ENCODE measurements around the gene ARL3. TPM values are rescaled to one million over a fixed set of nuclear protein-coding genes. Genes with fewer than 3 reads are reported as not detected.

The ARL3 gene
- total RNA-seq, 6 experiments from 2014 or later = 13.2 to 18.4 (median 16.8) TPM

DNA sequence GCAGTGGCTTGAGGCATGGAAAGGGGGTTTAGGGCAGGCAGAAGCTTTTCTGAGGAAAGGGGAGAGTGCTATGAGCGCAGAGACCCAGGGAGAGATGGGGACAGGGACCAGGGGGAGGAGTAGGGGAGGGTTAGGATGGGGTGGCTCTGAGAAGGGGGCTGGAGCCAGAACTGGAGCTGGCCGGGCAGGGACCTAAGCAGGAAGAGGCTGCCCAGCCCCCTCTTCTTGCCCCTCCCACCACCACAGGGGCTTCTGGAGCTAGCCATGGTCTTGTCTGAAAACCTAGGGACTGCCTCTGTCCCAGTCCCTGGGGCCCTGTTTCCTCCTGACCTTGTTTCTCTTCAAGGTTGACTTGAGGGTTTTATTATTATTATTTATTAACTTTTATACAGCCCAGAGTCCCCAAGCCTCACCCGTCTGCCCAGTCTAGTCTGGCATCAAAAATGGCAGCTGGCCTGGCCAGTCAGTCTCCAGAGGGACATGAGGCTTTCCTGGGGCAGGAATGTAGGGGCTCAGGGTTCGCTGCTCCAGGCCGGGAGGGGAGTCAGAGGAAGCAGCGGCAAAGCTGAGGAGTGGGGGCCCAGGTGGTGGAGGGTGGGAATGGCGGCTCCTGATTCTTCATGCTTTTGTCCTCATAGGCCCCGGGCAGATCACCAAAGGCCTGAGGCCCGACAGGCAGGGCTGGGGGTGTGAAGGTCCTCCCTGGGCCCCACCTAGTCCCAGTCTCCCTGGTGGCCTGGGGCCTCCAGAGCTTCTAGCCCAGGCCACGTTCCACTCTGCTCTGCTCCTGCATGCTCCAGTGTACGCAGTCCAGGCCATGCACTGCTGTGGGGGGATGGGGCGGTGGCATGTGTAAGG, 64.2 kb downstream of the ARL3 start:
- peaks cover 59% of the 10 kb centered on the region for H3K4me1 Mint-ChIP-seq (ENCODE audit: low read depth)
- no peak for DNase-seq
- H3K9me3 Mint-ChIP-seq = no peaks in the 10 kb centered on the region
- peaks cover 5% of the 10 kb centered on the region for H3K27me3 Mint-ChIP-seq (ENCODE audit: insufficient read depth)
- TF ChIP-seq, protein P1, sequence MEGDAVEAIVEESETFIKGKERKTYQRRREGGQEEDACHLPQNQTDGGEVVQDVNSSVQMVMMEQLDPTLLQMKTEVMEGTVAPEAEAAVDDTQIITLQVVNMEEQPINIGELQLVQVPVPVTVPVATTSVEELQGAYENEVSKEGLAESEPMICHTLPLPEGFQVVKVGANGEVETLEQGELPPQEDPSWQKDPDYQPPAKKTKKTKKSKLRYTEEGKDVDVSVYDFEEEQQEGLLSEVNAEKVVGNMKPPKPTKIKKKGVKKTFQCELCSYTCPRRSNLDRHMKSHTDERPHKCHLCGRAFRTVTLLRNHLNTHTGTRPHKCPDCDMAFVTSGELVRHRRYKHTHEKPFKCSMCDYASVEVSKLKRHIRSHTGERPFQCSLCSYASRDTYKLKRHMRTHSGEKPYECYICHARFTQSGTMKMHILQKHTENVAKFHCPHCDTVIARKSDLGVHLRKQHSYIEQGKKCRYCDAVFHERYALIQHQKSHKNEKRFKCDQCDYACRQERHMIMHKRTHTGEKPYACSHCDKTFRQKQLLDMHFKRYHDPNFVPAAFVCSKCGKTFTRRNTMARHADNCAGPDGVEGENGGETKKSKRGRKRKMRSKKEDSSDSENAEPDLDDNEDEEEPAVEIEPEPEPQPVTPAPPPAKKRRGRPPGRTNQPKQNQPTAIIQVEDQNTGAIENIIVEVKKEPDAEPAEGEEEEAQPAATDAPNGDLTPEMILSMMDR (IDR thresholded peaks at IDR 0.05) = no peak
- H3K4me3 Mint-ChIP-seq = peak overlapping the region; percentile 20; the same call in 1 of the 2 replicates
- no peak overlapping the region for H3K27ac Mint-ChIP-seq
- H3K36me3 Mint-ChIP-seq (ENCODE audit: low read depth) = peaks cover 35% of the 10 kb centered on the region

DNA sequence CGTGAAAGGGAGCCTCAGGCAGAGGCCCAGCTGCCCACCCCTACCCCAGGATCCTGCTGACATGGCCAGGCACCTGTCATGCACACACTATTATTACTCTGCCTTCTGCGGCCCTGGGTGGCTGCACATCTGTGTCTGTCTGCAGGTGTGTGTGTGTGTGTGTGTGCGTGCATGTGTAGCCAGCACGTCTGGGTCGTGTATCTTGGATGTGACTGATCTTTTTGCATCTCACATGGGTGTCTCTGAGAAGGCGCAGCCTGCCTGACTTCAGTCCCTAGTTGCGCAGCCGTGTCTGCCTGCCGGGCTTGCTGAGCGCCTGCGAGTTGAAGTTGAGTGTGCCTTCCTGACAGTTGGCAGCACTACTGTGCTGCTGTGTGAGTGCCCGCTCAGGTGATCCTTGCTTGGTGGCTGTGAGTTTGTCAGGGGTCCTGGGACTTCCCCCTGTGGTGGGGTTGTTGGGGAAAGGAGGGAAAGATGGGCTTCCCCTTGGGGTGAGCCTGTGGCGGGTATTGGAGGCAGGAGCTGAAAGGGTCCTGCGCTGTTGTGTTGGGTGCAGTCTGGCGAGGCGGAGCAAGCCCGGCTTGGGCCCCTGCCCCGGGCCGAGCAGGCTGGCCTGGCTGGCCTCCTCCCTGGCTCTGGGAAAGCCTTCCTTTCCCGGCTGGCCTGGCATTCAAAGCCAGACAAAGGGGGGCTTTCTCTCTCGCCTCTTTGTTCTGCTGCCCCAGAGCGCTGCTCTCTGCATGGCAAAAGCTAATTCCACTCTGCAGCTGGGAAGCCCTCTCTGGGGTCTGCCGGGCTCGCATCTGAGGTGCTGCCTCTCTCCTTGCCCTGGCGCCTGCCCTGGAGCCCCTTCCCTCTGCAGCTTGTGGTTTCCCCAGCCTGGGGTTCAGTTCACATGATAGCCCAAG, 65.1 kb downstream of the ARL3 start:
- Mint-ChIP-seq H3K9me3 (no peaks in the 10 kb centered on the region), H3K27ac (peak overlapping the region; percentile 55), H3K4me3 (peak overlapping the region; percentile 90), H3K36me3 (ENCODE audit: low read depth) (peaks cover 39% of the 10 kb centered on the region), H3K27me3 (ENCODE audit: insufficient read depth) (peaks cover 5% of the 10 kb centered on the region), H3K4me1 (ENCODE audit: low read depth) (peaks cover 59% of the 10 kb centered on the region)
- TF ChIP-seq, protein P1 (IDR thresholded peaks at IDR 0.05) = no peak
- DNase-seq = no peak

DNA sequence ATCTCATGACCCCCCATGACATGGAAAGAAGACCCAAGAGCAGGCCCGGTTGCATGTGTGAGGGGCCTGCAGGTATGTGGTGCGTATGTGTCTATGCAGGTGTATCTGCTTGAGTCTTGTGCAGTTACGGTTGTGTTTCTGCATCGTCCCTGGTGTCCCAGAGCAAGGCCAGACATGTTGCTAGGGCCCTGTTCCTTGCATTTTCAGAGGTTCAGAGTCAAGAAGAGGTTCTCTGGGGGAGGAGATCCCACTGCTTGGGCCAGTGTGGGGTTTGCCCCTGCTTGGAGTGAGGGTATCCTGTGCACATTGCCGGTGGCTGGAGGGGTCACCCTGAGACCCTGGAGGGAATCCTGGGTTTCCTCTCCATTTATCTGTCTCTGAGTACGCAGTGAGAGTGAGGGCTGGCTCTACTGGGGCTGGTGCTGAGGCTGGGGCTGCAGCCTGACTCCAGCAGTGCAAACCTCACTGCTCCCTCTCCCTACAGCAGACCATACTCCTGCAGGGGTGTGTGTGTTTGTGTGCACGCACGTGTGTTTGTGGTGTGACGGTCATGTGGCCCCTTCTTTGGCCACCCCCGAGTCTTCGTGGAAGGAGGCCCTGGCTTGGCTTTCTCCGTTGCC, 65.8 kb downstream of the ARL3 start:
- H3K9me3 Mint-ChIP-seq = no peaks in the 10 kb centered on the region
- no peak for DNase-seq
- peaks cover 5% of the 10 kb centered on the region for H3K27me3 Mint-ChIP-seq (ENCODE audit: insufficient read depth)
- TF ChIP-seq, protein P1 (IDR thresholded peaks at IDR 0.05) = no peak
- H3K36me3 Mint-ChIP-seq (ENCODE audit: low read depth) = peaks cover 32% of the 10 kb centered on the region
- peaks cover 55% of the 10 kb centered on the region for H3K4me1 Mint-ChIP-seq (ENCODE audit: low read depth)
- peak overlapping the region; percentile 90 for H3K4me3 Mint-ChIP-seq
- 0 out of 2 replicates have a peak overlapping the region, but pooled peaks have one; percentile 97 for H3K27ac Mint-ChIP-seq

DNA sequence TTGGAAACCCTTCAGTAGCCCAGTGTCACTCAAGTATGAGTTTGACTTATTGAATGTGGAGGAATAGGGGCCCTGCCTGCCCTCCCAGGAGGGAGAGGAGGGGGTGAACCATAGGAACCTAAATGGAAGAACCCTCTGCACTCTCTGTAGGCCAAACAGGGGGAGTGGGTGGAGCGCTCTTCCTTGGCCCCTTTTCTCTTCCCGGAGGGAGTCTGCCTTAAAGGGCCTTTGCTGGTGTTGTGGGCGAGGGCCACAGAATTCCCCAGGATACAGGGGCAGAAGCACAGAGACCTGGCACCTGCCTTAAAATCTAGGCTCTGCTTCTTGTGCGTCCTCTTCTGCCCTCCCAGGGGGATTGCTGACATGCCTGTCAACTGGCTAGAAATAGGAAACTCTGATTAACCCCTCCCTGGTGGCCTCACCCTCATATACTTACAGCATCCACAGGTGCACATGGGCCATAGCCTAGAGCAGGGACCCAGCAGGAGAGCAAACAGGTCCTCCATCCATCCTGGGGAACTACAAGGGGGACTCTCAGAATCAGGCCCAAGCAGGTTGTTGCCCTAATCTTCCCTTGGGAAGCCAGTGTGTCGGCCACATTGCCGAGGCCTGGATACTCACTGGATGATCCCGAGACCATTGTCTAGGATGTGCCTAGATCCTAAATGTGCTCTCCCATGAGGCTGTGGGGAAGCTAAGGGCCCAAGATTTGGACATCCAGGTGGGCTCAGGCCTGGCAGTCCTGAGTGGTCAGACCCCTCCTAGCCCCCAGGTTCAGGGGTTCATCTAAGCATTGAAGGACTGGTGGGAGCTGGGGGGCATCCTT, 66.5 kb downstream of the ARL3 start:
- Mint-ChIP-seq H3K27ac (peak overlapping the region; percentile 97), H3K9me3 (no peaks in the 10 kb centered on the region), H3K36me3 (ENCODE audit: low read depth) (peaks cover 24% of the 10 kb centered on the region), H3K27me3 (ENCODE audit: insufficient read depth) (peaks cover 5% of the 10 kb centered on the region), H3K4me3 (peak overlapping the region; percentile 90), H3K4me1 (ENCODE audit: low read depth) (peaks cover 50% of the 10 kb centered on the region)
- DNase-seq = no peak
- TF ChIP-seq, protein P1 (IDR thresholded peaks at IDR 0.05) = no peak
